Naive thymus-derived CD8-positive, alpha-beta T cell (primary cell): ENCODE data around the gene HS6ST2. TPM values are rescaled to one million over a fixed set of nuclear protein-coding genes. Genes with fewer than 3 reads are reported as not detected.

Experiments
- ATAC-seq, 2 donors: fragments of 150-1000 bp; cut with Tn5 transposase in 1 of 2; sonication (Bioruptor Pico), chemical (Tn5 transposase) in 1 of 2; 1 replicate in 1 of 2; 2 replicates in 1 of 2; pipeline ENCODE4 v1.10.0; 2021; ENCODE audit warnings: mild to moderate bottlenecking in 2 of 2, moderate library complexity in 2 of 2
- POLR2A ChIA-PET: fragments of 350-600 bp; sonication (Branson Sonifier 250); formaldehyde crosslinking; loops from one replicate; lab custom pipeline; 2021; ENCODE audit warnings: antibody characterized with exemption; lab: Charles Lee
- DNase-seq, 10 donors: peaks; one replicate each; pipeline versions ENCODE4 v3.0.0 to v3.0.0-alpha.2; 2020 to 2022
- H3K27ac Mint-ChIP-seq, 10 donors: one replicate each; pipeline ENCODE4 v1.8.0; 2020 to 2022; ENCODE audit warnings: mild to moderate bottlenecking in 10 of 10, mixed read lengths in 10 of 10, moderate library complexity in 4 of 10, inconsistent platforms in 1 of 10
- H3K27me3 Mint-ChIP-seq, 5 donors: one replicate each; pipeline ENCODE4 v1.8.0; 2021 to 2022; ENCODE audit warnings: mixed read lengths in 5 of 5
- H3K36me3 Mint-ChIP-seq, 3 donors: one replicate each; pipeline ENCODE4 v1.8.0; 2020 to 2022; ENCODE audit warnings: mixed read lengths in 3 of 3, mild to moderate bottlenecking in 2 of 3, inconsistent platforms in 1 of 3
- H3K4me1 Mint-ChIP-seq, 4 donors: one replicate each; pipeline ENCODE4 v1.8.0; 2021 to 2022; ENCODE audit warnings: mixed read lengths in 4 of 4
- H3K4me3 Mint-ChIP-seq, 10 donors: one replicate each; pipeline ENCODE4 v1.8.0; 2020 to 2022; ENCODE audit warnings: mild to moderate bottlenecking in 10 of 10, mixed read lengths in 10 of 10, moderate library complexity in 6 of 10, inconsistent platforms in 1 of 10
- H3K9me3 Mint-ChIP-seq, 9 donors: one replicate each; pipeline ENCODE4 v1.8.0; 2020 to 2022; ENCODE audit warnings: mixed read lengths in 9 of 9, mild to moderate bottlenecking in 3 of 9, inconsistent platforms in 1 of 9, moderate library complexity in 1 of 9
- polyA plus RNA-seq, 3 donors: library from polyadenylated mRNA; unstranded; fragments of 300-500 nt; fragmentation: Illumina TruSeq; gene quantifications; one replicate each; pipeline ENCODE4 v1.2.3, GENCODE V29; 2021
- total RNA-seq, 8 experiments: library from RNA in 2 of 8; stranded (reverse) in 2 of 8; gene quantifications; one replicate each; pipeline ENCODE4 v1.2.3 and lab custom pipeline; 2021 to 2026

HS6ST2 gene
- total and polyA plus RNA-seq, 5 experiments from 2014 or later = not detected

DNA sequence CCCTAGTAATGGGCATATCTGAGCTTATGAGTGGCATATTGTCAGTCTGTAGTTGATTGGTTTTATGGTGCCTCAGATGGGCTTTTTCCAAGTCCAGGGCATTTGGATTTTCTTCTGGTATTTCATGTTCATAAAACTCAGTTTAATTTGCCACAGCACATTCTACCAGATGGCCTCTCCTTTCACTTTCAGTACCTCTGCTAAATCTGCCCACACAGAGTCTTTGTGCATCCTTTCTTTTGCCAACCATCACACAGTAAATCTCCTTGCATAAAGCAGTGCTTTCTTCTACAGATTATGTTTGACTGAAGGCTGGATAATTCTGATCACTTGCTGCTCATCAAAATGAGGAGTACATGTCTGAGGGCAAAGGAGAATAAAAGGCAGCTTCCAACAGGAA, 98.2 kb downstream of the HS6ST2 start:
- Mint-ChIP-seq H3K4me3 (no peak overlapping the region), H3K9me3 (peaks cover 0 to 8% (median 0%) of the 10 kb centered on the region in 9 donors)
- no peak for DNase-seq

DNA sequence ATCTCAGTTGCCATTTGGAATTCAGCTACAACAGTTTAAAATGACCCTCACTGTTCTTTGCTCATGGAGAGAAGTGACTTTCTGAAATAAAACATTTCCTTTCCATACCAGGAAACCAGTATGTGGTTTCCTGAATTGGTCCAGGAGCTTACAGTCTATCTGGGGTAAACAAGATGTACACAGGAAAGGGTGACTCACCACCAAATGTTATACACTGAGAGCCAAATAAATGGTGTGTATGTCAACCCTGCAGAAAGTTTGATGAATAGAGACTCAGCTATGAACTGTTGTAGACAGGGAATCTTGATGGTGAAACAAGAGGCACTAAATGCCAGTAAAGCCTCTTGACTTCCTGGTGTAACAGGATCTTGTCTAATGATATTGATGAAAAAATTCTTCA, 100.4 kb downstream of the HS6ST2 start:
- Mint-ChIP-seq H3K4me3 (no peak overlapping the region), H3K4me1 (peaks cover 0 to 8% (median 0%) of the 10 kb centered on the region in 4 donors), H3K36me3 (no peaks in the 10 kb centered on the region), H3K9me3 (peaks cover 0 to 3% (median 0%) of the 10 kb centered on the region in 9 donors), H3K27ac (no peak overlapping the region), H3K27me3 (peaks cover 0 to 6% (median 2%) of the 10 kb centered on the region in 5 donors)
- POLR2A ChIA-PET = interaction anchor here (0.5 kb wide), 1 partner anchor 51 kb away, joined by 6 read pairs; no protein-coding TSS in a partner anchor
- DNase-seq (no peak), ATAC-seq (no peak)

More for the DNA sequence above, 98.2 kb downstream of the HS6ST2 start:
- no peak for ATAC-seq
- H3K27ac Mint-ChIP-seq = no peak overlapping the region
- POLR2A ChIA-PET = no interaction called here
- no peaks in the 10 kb centered on the region for H3K36me3 Mint-ChIP-seq
- H3K4me1 Mint-ChIP-seq = peaks cover 0 to 8% (median 0%) of the 10 kb centered on the region in 4 donors
- H3K27me3 Mint-ChIP-seq = peaks cover 0 to 13% (median 3%) of the 10 kb centered on the region in 5 donors

DNA sequence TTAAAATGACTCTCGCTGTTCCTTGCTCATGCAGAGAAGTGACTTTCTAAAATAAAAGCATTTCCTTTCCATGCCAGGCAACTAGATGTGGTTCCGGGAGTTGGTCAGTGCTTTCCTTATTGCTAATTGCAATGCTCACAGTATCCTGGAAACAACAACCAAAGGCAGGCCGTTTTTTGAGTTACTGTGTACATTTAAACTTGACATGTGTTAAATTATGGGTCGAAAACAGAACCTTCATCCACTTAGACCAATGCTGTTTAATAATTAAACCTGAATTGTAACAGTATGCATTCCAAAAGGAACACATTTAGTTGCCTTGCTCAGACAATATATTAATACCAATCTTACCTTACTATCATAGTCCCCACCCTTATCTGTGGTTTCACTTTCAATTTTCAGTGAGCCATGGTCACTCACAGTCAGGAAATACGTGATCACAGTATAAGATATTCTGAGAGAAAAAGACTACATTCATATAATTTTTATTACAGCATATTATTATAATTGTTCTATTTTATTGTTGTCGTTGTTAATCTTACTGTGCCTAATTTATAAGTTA, 102.6 kb downstream of the HS6ST2 start:
- Mint-ChIP-seq H3K9me3 (peaks cover 0 to 3% (median 0%) of the 10 kb centered on the region in 9 donors), H3K36me3 (no peaks in the 10 kb centered on the region), H3K27me3 (peaks cover 0 to 6% (median 0%) of the 10 kb centered on the region in 5 donors), H3K4me3 (no peak overlapping the region), H3K4me1 (peaks cover 0 to 8% (median 0%) of the 10 kb centered on the region in 4 donors), H3K27ac (no peak overlapping the region)
- POLR2A ChIA-PET = no interaction called here
- no peak for DNase-seq
- ATAC-seq = no peak

DNA sequence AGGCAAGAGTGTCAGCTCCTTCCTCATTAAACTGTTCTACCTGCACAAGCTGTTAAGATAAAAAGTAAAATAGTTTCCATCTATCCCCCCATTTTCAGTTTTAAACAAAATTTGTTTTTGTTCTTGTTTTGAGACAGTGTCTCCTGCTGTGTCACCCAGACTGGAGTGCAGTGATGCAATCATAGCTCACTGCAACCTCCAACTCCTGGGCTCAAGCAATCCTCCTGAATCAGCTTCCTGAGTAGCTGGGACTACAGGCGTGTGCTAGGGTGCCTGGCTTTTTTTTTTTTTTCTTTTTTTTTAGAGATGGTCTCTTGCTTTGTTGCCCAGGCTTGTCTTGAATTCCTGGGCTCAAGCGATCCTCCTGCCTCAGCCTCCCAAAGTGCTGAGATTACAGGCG, 105.4 kb downstream of the HS6ST2 start:
- peaks cover 0 to 2% (median 0%) of the 10 kb centered on the region in 4 donors for H3K4me1 Mint-ChIP-seq
- peaks cover 0 to 3% (median 0%) of the 10 kb centered on the region in 9 donors for H3K9me3 Mint-ChIP-seq
- ATAC-seq (no peak), DNase-seq (no peak)
- POLR2A ChIA-PET = no interaction called here
- no peak overlapping the region for H3K4me3 Mint-ChIP-seq
- no peaks in the 10 kb centered on the region for H3K27me3 Mint-ChIP-seq
- no peak overlapping the region for H3K27ac Mint-ChIP-seq
- H3K36me3 Mint-ChIP-seq = no peaks in the 10 kb centered on the region

DNA sequence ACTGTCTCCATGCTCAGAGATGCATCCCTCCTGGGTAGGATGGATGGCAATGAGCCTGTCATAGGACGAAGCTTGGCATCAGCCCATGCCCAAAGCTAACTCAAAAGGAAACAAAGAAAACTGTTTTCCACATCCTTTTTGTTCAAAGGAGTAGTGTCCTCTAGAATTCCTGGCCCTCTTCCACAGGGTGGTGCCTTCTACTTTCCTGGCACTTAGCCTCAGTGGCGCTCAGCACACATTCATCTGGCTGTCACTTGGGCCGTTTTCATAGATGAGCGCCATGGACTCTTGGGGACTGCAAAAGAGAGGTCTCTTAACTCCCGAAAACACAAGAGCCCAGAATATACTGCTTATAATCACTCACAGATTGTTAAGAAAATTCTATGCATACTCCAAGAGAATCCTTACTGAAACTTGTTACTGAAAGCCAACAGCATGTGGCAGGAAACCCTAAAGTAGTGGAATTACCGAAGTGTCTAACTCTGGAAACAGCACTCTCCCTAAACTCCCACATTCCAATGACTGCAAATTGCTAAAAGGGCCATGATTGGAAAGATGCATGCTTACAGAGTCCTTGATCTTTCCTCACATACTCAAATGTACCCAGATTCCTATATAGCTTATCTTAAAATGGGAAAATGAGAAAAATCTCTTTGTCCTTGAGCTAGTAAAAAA, 110.0 kb downstream of the HS6ST2 start:
- ATAC-seq = no peak
- Mint-ChIP-seq H3K9me3 (no peaks in the 10 kb centered on the region), H3K4me3 (no peak overlapping the region), H3K27ac (no peak overlapping the region), H3K4me1 (no peaks in the 10 kb centered on the region), H3K27me3 (peaks cover 0 to 13% (median 0%) of the 10 kb centered on the region in 5 donors), H3K36me3 (no peaks in the 10 kb centered on the region)
- POLR2A ChIA-PET = no interaction called here
- no peak for DNase-seq

DNA sequence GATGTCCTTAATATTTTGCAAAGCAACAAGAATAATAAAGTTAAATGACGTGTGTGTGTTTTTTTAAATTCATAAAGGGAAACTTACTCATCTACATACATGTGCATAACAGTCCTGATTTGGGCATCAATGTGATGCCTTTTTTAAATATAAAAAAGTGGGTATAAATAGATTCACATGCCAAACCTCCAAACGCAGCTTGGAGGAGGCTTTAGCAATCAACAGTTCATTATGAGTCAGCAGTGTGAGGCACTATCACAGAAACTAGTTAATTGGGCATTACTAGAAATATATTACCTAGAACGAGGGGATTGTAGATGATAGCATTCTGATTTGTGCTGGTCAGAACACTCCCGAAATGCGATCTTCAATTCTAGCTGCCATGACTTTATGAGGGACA, 115.1 kb downstream of the HS6ST2 start:
- Mint-ChIP-seq H3K27me3 (peaks cover 0 to 15% (median 0%) of the 10 kb centered on the region in 5 donors), H3K9me3 (no peaks in the 10 kb centered on the region), H3K4me3 (no peak overlapping the region), H3K36me3 (no peaks in the 10 kb centered on the region), H3K4me1 (no peaks in the 10 kb centered on the region), H3K27ac (no peak overlapping the region)
- ATAC-seq (no peak), DNase-seq (no peak)
- POLR2A ChIA-PET = no interaction called here

DNA sequence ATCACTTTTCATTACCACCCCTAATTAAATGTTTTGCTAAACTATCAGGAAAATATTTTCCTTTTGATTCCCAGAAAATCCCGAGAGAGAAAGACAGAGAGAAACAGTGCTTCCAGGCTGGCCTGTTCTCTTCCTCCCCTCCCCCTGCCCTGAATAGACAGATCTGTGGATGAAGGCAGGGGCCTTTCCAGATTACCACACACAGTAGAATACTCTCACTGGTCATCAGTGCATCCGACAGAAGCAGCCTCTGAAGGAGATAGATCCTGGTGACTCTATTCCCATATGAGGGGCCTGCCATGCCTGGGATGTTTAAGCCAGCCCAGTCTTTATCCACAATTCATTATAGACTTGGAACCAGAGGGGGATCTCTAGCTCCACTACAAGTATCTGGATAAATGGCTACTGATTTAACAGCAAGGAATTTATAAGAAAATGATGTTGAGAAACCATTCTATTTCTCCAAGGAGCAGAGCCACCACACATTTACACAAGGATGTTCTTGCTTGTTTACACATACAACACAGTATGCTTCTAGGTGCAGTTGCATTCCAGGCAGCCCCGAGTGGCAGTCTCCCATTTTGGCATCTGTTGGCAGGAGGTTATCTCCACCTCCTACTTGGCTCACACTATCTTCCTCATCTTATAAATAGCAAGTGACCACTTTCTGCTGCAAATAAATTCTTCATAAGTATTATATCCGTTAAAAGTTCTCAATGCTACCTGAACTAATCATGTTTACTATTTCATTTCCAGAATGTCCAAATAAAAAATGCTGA, 115.8 kb downstream of the HS6ST2 start:
- Mint-ChIP-seq H3K27me3 (peaks cover 0 to 15% (median 0%) of the 10 kb centered on the region in 5 donors), H3K27ac (no peak overlapping the region), H3K9me3 (no peaks in the 10 kb centered on the region), H3K4me3 (no peak overlapping the region), H3K4me1 (no peaks in the 10 kb centered on the region), H3K36me3 (no peaks in the 10 kb centered on the region)
- DNase-seq = no peak
- ATAC-seq = no peak
- POLR2A ChIA-PET = no interaction called here

DNA sequence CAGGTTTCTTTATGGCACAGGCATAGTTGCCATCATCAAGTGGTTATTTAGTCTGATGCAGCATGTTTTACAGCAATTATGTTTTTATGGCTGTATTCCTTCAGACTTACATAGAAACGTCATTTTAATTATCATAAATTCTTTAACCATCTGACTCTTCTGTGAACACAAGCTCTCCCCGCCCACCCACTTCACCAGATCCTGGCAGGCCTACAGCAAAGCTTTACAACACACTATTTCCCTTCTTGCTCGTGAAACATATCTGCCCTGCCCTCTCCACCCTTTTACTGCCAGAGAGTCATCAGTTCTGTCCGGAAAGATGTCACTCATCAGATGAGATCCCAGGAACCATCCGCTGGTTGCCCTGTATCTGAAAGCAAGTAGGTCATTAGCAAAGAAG, 120.5 kb downstream of the HS6ST2 start:
- POLR2A ChIA-PET = no interaction called here
- ATAC-seq (no peak), DNase-seq (no peak)
- H3K4me1 Mint-ChIP-seq = no peaks in the 10 kb centered on the region
- H3K27ac Mint-ChIP-seq = no peak overlapping the region
- H3K4me3 Mint-ChIP-seq = no peak overlapping the region
- no peaks in the 10 kb centered on the region for H3K9me3 Mint-ChIP-seq
- H3K36me3 Mint-ChIP-seq = no peaks in the 10 kb centered on the region
- H3K27me3 Mint-ChIP-seq = no peaks in the 10 kb centered on the region

DNA sequence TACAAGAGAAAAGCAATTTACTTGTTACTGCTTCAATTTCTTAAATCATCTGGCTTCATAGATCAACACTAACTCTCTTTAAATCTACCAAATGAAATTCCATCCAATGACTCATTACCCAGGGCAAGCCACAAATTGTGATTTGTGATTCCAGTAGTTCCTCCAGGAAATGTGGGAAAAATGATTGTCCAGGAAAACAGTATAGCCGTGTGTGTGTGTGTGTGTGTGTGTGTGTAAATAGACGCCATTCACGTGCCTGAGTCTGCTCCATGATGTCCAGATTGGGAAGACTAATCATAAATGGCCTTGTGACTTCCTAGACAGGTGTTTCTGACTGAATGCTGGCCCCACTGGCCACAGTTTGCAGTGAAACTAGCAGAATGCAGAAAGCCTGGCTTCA, 121.3 kb downstream of the HS6ST2 start:
- H3K27me3 Mint-ChIP-seq = no peaks in the 10 kb centered on the region
- H3K4me3 Mint-ChIP-seq = no peak overlapping the region
- no peak for DNase-seq
- H3K27ac Mint-ChIP-seq = no peak overlapping the region
- H3K4me1 Mint-ChIP-seq = no peaks in the 10 kb centered on the region
- POLR2A ChIA-PET = no interaction called here
- H3K9me3 Mint-ChIP-seq = no peaks in the 10 kb centered on the region
- H3K36me3 Mint-ChIP-seq = no peaks in the 10 kb centered on the region
- ATAC-seq = no peak

DNA sequence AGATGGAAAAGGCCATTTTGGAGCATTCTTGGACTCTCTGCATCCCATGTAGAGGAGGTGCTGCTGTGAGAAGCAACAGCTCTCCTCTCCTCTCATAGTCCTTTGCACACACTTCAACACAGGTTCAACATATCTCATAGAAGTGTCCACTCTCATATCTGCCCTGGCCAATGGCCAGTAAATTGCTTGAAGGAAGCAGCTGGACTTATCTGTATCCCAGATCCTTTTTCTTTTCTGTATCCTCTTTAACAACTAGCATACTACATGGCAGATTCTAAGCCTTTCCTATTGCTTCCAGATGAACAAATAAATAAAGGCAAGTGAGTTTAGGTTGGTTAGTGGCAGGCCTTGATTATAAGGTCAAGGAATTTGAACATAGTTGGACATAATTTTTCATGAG, 122.0 kb downstream of the HS6ST2 start:
- Mint-ChIP-seq H3K27me3 (no peaks in the 10 kb centered on the region), H3K4me1 (no peaks in the 10 kb centered on the region), H3K4me3 (no peak overlapping the region)

DNA sequence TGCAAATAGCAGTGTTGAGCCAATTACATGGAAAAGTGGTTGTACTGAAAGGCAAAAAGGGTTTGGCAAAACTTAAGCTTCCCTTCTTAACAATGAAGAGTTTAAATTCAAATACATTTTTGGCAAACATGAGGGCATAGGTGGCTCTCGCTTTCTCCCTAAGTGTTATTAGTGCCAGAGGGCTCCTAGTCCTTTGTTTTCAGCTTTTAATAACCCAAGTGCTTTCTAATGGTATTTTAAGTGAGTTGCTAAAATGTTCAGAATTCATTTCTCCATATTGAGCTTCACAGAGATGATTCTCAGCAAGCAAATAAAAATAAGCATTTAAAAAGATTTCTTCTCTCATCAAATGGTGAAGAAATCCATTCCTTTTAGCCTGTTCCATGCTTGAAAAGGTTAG, 123.7 kb downstream of the HS6ST2 start:
- Mint-ChIP-seq H3K27me3 (no peaks in the 10 kb centered on the region), H3K36me3 (no peaks in the 10 kb centered on the region), H3K4me1 (no peaks in the 10 kb centered on the region), H3K9me3 (no peaks in the 10 kb centered on the region), H3K27ac (no peak overlapping the region), H3K4me3 (no peak overlapping the region)
- ATAC-seq (no peak), DNase-seq (no peak)
- POLR2A ChIA-PET = no interaction called here

More for the DNA sequence above, 122.0 kb downstream of the HS6ST2 start:
- DNase-seq (no peak), ATAC-seq (no peak)
- H3K27ac Mint-ChIP-seq = no peak overlapping the region
- no peaks in the 10 kb centered on the region for H3K9me3 Mint-ChIP-seq
- no peaks in the 10 kb centered on the region for H3K36me3 Mint-ChIP-seq
- POLR2A ChIA-PET = no interaction called here

DNA sequence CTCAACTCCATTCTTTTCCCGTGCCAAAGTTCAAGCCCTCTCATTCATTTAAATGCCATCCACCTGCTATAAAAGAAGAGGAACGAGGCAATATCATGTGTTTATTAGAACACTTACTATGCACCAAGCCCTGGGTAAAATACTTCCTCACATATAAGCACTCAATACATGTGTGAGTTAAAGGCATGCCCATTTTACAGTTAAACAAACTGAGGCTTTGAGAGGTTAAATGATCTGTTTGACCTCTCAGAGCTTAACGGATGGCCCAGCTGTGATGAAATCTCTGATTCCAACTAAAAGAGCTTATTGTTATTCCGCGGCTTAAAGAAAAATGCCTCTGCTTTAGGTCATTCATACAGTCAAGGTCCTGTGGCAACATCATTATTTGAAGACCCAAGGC, 124.3 kb downstream of the HS6ST2 start:
- H3K4me3 Mint-ChIP-seq = no peak overlapping the region
- no peaks in the 10 kb centered on the region for H3K9me3 Mint-ChIP-seq
- POLR2A ChIA-PET = no interaction called here
- ATAC-seq (no peak), DNase-seq (no peak)
- no peaks in the 10 kb centered on the region for H3K36me3 Mint-ChIP-seq
- H3K27me3 Mint-ChIP-seq = no peaks in the 10 kb centered on the region
- no peak overlapping the region for H3K27ac Mint-ChIP-seq
- H3K4me1 Mint-ChIP-seq = no peaks in the 10 kb centered on the region

DNA sequence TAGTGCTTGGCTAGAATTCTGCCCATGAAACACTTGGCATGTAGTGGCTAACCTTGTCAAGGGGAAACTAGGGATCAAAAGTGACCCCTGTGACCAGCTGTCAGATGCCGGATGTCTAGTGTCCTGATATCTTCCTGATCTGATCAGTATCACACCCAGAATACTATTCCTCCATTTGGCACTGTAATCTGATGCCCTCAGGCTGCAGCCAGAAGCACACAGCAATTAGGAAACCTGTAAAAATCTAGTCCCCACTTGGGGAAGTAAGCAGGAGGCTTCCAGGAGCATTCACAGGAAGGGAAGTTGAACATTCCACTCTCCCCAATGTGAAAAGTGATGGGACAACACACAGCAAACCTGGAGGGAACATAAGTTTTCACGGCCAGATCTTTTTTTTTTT, 125.1 kb downstream of the HS6ST2 start:
- Mint-ChIP-seq H3K27ac (no peak overlapping the region), H3K36me3 (no peaks in the 10 kb centered on the region), H3K27me3 (no peaks in the 10 kb centered on the region), H3K4me3 (no peak overlapping the region), H3K9me3 (no peaks in the 10 kb centered on the region), H3K4me1 (no peaks in the 10 kb centered on the region)
- ATAC-seq (no peak), DNase-seq (no peak)
- POLR2A ChIA-PET = no interaction called here
